Activated T-helper 1 cell treated with Interleukin-2 at 50 U/mL for 16 hours (primary cell): ENCODE measurements around the gene MACROH2A1.

Experiments used
- DNase-seq: peaks from one replicate; pipeline ENCODE4 v3.0.0-alpha.2; 2020; ENCODE audit warnings: low read depth

MACROH2A1 gene

GRCh38 chr5:135330798-135331096, 68.3 kb downstream of the MACROH2A1 start:
- DNase-seq = no peak

GRCh38 chr5:135329913-135330797, 68.9 kb downstream of the MACROH2A1 start:
- no peak for DNase-seq

- DNase-seq = no peak
Observed at GRCh38 chr5:135329066-135329912, 69.7 kb downstream of the MACROH2A1 start.

GRCh38 chr5:135328128-135328687, 70.8 kb downstream of the MACROH2A1 start:
- DNase-seq = no peak

GRCh38 chr5:135327429-135328127, 71.5 kb downstream of the MACROH2A1 start:
- no peak for DNase-seq

GRCh38 chr5:135326296-135327254, 72.5 kb downstream of the MACROH2A1 start:
- DNase-seq = no peak

GRCh38 chr5:135324897-135325650, 74.0 kb downstream of the MACROH2A1 start:
- DNase-seq = peak; percentile 15

GRCh38 chr5:135324160-135324559, 74.9 kb downstream of the MACROH2A1 start:
- no peak for DNase-seq

- DNase-seq = no peak
Observed at GRCh38 chr5:135323701-135324132, 75.3 kb downstream of the MACROH2A1 start.

- no peak for DNase-seq
Observed at GRCh38 chr5:135323227-135323626, 75.8 kb downstream of the MACROH2A1 start.

GRCh38 chr5:135322744-135323143, 76.3 kb downstream of the MACROH2A1 start:
- no peak for DNase-seq

GRCh38 chr5:135322271-135322670, 76.8 kb downstream of the MACROH2A1 start:
- DNase-seq = no peak

- no peak for DNase-seq
Observed at GRCh38 chr5:135320718-135321484, 78.1 kb downstream of the MACROH2A1 start.

GRCh38 chr5:135319928-135320606, 79.0 kb downstream of the MACROH2A1 start:
- DNase-seq = no peak

- no peak for DNase-seq
Observed at GRCh38 chr5:135319458-135319857, 79.6 kb downstream of the MACROH2A1 start.

GRCh38 chr5:135318924-135319323, 80.1 kb downstream of the MACROH2A1 start:
- no peak for DNase-seq

GRCh38 chr5:135318037-135318436, 81.0 kb downstream of the MACROH2A1 start:
- no peak for DNase-seq

- DNase-seq = no peak
Observed at GRCh38 chr5:135317286-135317685, 81.7 kb downstream of the MACROH2A1 start.

- no peak for DNase-seq
Observed at GRCh38 chr5:135315386-135315785, 83.6 kb downstream of the MACROH2A1 start.
